ENCODE results near the gene CGB5. TPM values are rescaled to one million over a fixed set of nuclear protein-coding genes. Genes with fewer than 3 reads are reported as not detected.

The CGB5 gene
- total and polyA plus RNA-seq, 2 donors: not detected

DNA sequence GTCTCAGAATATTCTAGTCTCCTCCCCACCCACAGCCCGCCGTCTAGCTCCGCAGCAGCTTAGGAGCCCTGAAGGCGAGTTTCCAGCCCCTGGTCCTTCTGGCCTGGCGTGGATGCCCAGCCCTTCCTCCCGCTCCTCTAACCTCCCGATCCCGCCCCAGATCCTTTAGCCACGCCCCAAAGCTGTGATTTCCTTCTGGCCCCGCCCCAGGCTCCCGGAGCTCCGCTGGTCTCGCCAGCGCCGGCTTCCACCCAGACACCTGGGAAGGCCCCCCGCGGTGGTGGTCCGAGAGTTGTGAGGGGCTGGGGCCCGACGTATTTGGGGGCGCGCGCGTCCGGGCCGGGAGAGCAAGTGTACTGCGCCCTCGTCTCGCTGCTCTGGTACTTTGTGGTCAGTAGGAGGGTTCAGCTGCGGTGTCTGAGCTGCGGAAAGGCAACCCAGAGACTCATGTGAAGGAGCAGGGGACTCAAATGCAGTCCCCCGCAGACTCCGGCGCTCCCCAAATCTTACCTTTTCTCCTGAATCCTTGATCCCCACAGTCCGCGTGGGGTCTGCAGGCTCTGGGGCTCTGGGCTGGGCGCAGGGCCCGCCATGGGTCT is 14.1 kb downstream of the CGB5 start, which contains the start of gene CGB7:
CGB7 (minus strand) TSS at position 114 of the 599 bp plus-strand sequence. CDS start 2,374 bp downstream, outside the sequence.
- Histone ChIP-seq H3K4me1 (ENCODE audit: insufficient read depth) (no peaks in the 10 kb centered on the region), H3K27ac (ENCODE audit: low read depth) (no peak within 1 kb of the TSS), H3K36me3 (ENCODE audit: insufficient read depth) (no peaks in the 10 kb centered on the region), H3K4me3 (ENCODE audit: low read depth, low read length) (peak within 1 kb of the TSS; percentile 46)
- no peak for DNase-seq (ENCODE audit: extremely low spot score)
- WGBS: 5% methylated on average over 38 of the region's 38 CpGs

DNA sequence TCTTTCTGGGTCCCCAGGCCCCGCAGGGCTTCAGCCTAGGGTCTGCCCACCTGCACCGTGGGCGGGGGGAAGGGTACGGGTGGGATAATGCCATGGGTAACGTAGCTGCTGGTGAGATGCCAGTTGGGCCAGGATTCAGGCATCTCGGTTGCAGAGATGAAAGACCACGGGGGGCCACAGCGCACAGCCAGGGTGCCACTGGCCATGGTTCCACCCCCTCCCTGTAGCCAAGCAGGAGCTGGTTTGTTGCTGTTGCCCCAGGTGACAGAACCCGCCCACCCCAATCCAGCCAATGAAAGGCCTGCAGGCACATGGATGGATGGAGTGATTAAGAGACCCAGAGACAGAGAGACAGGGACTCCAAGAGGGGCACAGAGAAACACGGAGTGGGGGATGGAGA is 14.9 kb downstream of the CGB5 start:
- Histone ChIP-seq H3K36me3 (ENCODE audit: insufficient read depth) (no peaks in the 10 kb centered on the region), H3K4me1 (ENCODE audit: insufficient read depth) (no peaks in the 10 kb centered on the region), H3K27ac (ENCODE audit: low read depth) (no peak overlapping the region), H3K4me3 (ENCODE audit: low read depth, low read length) (no peak overlapping the region)
- 35% methylated on average over 10 of the region's 10 CpGs for WGBS
- no peak for DNase-seq (ENCODE audit: extremely low spot score)

DNA sequence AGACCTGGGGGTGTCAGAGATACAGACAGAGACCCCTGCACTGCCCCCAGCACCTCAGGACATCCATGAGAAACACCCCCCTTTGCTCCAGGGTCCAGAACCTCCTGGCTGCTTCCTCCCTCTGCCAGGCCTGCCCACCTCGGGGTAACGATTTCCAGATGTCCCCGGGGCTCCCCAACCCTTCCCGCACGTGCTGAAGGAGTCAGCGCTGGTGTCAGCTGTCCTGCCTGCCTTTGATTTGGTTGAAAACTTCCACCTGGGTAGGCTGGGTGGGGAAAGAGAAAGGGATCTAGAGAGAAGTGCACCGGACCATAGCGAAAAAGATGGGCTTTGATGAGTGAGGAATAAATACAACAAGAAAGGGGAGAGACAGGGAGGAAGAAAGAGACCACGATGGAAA is 15.4 kb downstream of the CGB5 start:
- 35% methylated on average over 9 of the region's 9 CpGs for WGBS
- no peak for DNase-seq (ENCODE audit: extremely low spot score)
- no peaks in the 10 kb centered on the region for H3K36me3 ChIP-seq (ENCODE audit: insufficient read depth)
- no peak overlapping the region for H3K4me3 ChIP-seq (ENCODE audit: low read depth, low read length)
- H3K27ac ChIP-seq (ENCODE audit: low read depth): no peak overlapping the region
- H3K4me1 ChIP-seq (ENCODE audit: insufficient read depth): no peaks in the 10 kb centered on the region

DNA sequence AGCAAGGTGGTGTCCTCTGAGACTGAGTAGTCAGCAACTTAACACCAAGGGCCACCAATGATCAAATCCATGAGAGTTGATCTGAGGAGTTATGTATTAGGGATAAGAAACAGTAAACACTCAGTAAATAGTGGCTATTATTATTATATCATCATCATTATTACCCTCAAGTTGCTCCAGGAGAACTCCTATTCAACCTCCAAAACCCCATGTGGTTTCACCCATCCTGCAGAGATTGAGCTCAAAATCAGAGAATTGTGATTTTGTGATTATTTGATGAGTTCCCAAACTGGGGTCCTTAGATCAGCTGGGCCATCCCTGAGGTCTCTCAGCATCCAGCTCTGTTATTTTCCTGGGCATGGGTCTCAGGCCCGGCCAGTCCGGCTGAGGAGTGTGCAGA is 17.4 kb downstream of the CGB5 start:
- 99% methylated on average over 2 of the region's 2 CpGs for WGBS
- Histone ChIP-seq H3K36me3 (ENCODE audit: insufficient read depth) (no peaks in the 10 kb centered on the region), H3K4me1 (ENCODE audit: insufficient read depth) (no peaks in the 10 kb centered on the region), H3K4me3 (ENCODE audit: low read depth, low read length) (no peak overlapping the region), H3K27ac (ENCODE audit: low read depth) (no peak overlapping the region)
- no peak for DNase-seq (ENCODE audit: extremely low spot score)

DNA sequence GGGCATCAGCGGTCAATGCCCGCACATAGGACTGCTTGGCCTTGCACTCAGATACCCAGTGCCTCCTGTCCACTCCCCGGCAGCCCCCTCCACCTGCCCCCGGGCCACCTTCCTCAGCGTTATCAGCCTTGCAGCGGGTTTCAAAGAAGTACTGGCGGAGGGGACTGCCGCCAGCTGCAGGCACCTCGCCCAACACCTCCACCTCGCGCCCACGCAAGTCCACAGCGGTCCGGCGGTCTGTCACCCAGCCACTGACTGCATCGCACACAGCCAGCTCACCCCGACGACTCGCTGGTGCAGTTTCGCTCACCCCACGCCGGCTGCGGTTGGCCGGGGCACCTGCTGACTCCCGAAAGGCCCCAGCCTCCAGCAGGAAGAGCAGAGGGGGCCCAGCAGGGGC is 17.8 kb downstream of the CGB5 start:
- 77% methylated on average over 25 of the region's 25 CpGs for WGBS
- DNase-seq (ENCODE audit: extremely low spot score): no peak

DNA sequence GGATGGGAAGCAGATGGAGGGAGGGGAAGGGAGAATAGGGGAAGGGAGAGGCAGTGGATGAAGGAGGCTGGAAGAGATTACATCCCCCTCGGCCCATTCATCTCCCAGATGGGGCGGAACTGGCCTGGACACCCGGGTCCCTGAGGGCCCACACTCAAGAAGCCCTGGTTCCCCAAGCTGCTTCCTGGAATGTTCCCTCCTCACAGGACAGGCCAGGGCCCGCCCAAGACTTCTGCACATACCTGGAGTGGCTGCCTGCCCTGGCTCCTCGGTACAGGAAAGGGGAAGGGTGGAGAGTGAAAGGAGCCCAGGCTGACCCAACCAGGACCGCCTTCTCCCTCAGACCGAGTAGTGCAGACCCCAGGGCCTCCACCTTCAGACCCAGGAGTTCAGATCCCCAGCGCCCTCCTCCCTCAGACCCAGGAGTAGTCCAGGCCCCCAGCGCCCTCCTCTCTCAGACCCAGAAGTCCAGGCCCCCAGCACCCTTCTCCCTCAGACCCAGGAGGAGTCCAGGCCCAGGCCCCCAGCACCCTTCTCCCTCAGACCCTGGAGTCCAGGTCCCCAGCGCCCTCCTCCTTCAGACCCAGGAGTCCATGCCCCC is 20.5 kb downstream of the CGB5 start:
- no peak for DNase-seq (ENCODE audit: extremely low spot score)
- no peaks in the 10 kb centered on the region for H3K4me1 ChIP-seq (ENCODE audit: insufficient read depth)
- H3K27ac ChIP-seq (ENCODE audit: low read depth): no peak overlapping the region
- WGBS: 55% methylated on average over 10 of the region's 10 CpGs
- H3K36me3 ChIP-seq (ENCODE audit: insufficient read depth): no peaks in the 10 kb centered on the region
- H3K4me3 ChIP-seq (ENCODE audit: low read depth, low read length): no peak overlapping the region

More for the DNA sequence above, 17.8 kb downstream of the CGB5 start:
- Histone ChIP-seq H3K4me1 (ENCODE audit: insufficient read depth) (no peaks in the 10 kb centered on the region), H3K27ac (ENCODE audit: low read depth) (no peak overlapping the region), H3K4me3 (ENCODE audit: low read depth, low read length) (no peak overlapping the region), H3K36me3 (ENCODE audit: insufficient read depth) (no peaks in the 10 kb centered on the region)

DNA sequence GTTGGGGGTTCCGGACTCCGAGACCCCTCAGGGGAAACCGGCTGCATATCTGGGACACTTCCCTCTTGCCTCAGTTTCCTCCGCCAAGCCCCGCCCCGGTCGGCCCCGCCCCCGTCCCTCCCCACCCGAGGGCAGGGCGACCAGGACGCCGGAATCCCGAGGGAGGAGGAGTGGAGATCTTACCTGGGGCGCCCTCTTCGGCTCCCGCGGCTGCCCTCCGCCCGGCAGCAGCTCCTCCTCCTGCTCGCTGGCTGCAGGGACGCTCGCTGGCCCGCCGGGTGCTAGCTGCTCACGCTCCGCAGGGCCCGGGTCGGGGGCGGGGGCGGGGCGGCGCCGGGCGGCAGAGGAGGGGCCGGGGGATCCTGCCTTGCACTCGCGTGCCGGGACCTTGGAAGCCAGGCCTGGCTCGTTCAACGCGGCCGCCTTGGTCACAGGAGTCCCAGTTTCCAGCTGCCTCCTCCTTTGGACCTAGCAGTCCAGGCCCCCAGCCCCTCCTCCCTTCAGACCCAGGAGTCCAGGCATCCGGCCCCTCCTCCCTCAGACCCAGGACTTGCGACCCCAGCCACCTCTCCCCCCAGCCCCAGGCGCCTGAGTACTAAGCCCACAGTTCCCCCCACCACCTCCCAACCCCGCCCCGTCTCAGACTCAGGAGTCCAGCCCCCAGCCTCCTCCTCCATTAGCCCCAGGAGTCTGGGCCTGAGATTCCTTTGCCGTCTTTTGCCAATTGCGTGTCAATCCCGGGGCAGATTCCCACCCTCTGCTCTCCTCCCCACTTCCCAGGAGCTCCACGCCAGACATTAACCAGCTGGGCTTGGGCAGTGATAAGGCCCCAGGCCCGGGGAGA is 21.3 kb downstream of the CGB5 start, which contains the start of gene NTF4:
NTF4 (minus strand) TSS at position 51 of the 844 bp plus-strand sequence. CDS start 2,821 bp downstream, outside the sequence.
- no peaks in the 10 kb centered on the region for H3K36me3 ChIP-seq (ENCODE audit: insufficient read depth)
- WGBS: 4% methylated on average over 53 of the region's 53 CpGs
- no peak for DNase-seq (ENCODE audit: extremely low spot score)
- H3K27ac ChIP-seq (ENCODE audit: low read depth): no peak within 1 kb of the TSS
- peak within 1 kb of the TSS; percentile 31 for H3K4me3 ChIP-seq (ENCODE audit: low read depth, low read length)
- H3K4me1 ChIP-seq (ENCODE audit: insufficient read depth): no peaks in the 10 kb centered on the region

DNA sequence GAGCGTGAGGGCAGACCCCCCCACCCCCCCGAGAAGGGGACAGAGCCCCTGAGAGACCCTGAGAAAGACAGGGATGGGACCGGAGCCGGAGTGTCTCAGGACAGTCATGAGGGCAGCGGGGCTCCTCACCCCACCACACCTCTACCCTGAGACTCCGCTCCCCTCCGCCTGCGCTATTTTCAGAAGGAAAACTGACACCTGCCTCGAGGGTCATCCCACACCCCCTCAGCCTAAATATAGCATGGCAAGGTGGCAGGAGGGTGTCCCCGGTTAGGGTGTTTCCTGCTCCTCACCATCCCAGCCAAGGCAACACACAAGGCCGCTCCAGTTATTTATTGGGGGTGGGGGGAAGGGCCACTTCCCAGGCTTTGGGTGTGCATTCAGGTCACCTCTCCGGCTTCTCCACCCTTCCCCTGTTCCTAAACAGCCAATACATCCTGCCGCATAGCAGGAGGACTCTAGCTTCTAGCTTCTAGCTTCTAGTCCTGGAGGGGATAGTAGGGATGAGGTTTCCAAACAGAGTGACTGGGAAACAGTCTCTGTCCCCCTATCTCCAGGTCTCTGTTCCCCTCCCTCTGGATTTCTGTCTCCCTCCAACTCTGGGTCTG is 22.4 kb downstream of the CGB5 start:
- H3K27ac ChIP-seq (ENCODE audit: low read depth): no peak overlapping the region
- H3K4me1 ChIP-seq (ENCODE audit: insufficient read depth): no peaks in the 10 kb centered on the region
- H3K36me3 ChIP-seq (ENCODE audit: insufficient read depth): no peaks in the 10 kb centered on the region
- no peak overlapping the region for H3K4me3 ChIP-seq (ENCODE audit: low read depth, low read length)
- no peak for DNase-seq (ENCODE audit: extremely low spot score)
- 63% methylated on average over 13 of the region's 13 CpGs for WGBS

DNA sequence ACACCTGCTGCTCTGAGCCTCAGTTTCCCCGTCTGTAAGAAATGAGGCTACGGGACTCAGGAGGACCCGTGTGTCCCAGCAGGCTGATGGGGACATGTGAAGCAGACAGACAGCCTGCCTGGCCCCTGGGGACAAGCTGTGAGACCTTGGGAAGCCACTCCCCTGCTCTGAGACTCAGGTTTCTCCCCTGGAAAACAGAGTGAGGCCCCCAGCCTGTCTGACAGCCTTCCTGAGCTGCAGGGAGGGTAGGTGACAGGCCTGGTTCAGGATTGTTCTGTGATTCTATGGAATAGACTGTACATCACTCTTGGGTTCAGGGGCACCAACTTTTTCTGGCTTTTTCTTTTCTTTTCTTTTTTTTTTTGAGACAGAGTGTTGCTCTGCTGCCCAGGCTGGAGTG is 23.9 kb downstream of the CGB5 start:
- no peaks in the 10 kb centered on the region for H3K4me1 ChIP-seq (ENCODE audit: insufficient read depth)
- H3K4me3 ChIP-seq (ENCODE audit: low read depth, low read length): no peak overlapping the region
- DNase-seq (ENCODE audit: extremely low spot score): no peak
- 65% methylated on average over 3 of the region's 3 CpGs for WGBS
- H3K36me3 ChIP-seq (ENCODE audit: insufficient read depth): no peaks in the 10 kb centered on the region
- no peak overlapping the region for H3K27ac ChIP-seq (ENCODE audit: low read depth)

DNA sequence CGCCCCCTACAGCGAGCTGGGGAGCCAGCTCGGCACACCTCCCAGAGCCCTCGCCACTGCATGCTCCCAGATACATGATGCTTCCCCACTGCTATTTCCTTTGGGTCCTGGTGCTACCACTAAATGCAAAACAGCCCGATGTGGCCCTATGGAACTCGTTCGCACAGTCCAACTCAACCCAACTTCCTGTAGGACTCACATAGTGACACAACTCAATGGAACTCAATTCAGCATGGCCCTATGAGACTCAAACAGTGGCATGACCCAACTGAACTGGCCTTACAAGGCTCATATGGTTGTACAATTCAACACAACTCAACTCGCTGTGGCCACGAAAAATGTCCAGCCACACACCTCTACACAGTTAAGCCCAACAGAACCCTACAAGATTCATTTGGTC is 25.4 kb downstream of the CGB5 start:
- Histone ChIP-seq H3K4me3 (ENCODE audit: low read depth, low read length) (no peak overlapping the region), H3K4me1 (ENCODE audit: insufficient read depth) (no peaks in the 10 kb centered on the region), H3K36me3 (ENCODE audit: insufficient read depth) (no peaks in the 10 kb centered on the region), H3K27ac (ENCODE audit: low read depth) (no peak overlapping the region)
- WGBS: 92% methylated on average over 9 of the region's 9 CpGs
- DNase-seq (ENCODE audit: extremely low spot score): no peak

DNA sequence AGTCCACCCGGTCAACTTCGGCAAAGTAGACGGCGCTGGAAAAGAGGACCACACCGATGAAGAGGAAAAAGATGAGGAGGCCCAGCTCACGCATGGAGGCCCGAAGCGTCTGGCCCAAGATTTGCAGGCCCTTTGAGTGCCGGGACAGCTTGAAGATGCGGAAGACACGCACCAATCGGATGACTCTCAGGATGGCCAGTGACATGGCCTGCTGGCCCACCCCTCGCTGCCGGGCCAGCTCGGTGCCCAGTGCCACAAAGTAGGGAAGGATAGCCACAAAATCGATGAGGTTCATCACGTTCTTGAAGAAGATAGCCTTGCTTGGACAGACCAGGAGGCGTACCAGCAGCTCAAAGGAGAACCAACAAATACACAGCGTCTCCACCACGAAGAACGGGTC is 26.8 kb downstream of the CGB5 start:
- WGBS: 95% methylated on average over 21 of the region's 21 CpGs
- Histone ChIP-seq H3K4me1 (ENCODE audit: insufficient read depth) (no peaks in the 10 kb centered on the region), H3K27ac (ENCODE audit: low read depth) (no peak overlapping the region), H3K36me3 (ENCODE audit: insufficient read depth) (no peaks in the 10 kb centered on the region), H3K4me3 (ENCODE audit: low read depth, low read length) (no peak overlapping the region)
- no peak for DNase-seq (ENCODE audit: extremely low spot score)

DNA sequence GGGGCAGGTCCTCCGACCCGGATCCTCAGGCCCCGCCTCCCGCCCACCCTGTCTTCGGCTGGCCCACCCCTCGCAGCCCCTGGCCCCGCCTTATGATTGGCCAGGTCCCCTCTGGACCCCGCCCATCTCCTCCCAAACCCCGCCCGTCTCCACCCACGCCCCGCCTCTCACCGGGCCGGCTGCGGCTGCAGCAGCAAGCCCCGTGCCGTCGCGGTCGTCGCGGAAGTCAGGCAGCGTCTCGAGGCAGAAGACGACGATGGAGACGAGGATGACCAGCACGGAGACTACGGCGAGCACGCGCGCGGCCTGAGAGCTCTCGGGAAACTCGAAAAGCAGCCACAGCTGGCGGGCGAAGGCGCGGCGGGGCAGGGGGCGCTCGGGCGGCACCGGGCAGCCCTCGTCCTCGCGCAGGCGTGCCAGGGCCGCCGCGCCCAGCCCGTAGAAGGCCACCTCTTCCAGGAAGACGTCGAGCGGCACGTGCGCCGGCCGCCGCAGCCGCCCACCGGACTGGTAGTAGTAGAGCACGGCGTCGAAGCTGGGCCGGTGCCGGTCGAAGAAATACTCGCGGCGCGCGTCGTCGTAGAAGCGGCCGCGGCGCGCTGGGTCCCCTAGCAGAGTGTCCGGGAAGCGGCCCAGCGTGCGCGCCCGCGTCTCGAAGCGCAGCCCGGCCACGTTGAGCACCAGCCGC is 28.4 kb downstream of the CGB5 start:
- Histone ChIP-seq H3K4me1 (ENCODE audit: insufficient read depth) (no peaks in the 10 kb centered on the region), H3K4me3 (ENCODE audit: low read depth, low read length) (no peak overlapping the region), H3K36me3 (ENCODE audit: insufficient read depth) (no peaks in the 10 kb centered on the region), H3K27ac (ENCODE audit: low read depth) (no peak overlapping the region)
- WGBS: 3% methylated on average over 93 of the region's 93 CpGs
- no peak for DNase-seq (ENCODE audit: extremely low spot score)
